Epithelial cell of esophagus (primary cell): ENCODE data around the gene TAB3.

ENCODE experiments used
- DNase-seq: peaks from one replicate; pipeline ENCODE4 v3.0.0; 2010; ENCODE audit warnings: low read depth
- H3K4me3 ChIP-seq: 2 replicates; pipeline ENCODE4 v1.5.1; 2011; ENCODE audit warnings: mild to moderate bottlenecking, low read length, control low read depth
- TF ChIP-seq, protein P1 (sequence below): IDR thresholded peaks from 2 replicates; pipeline ENCODE4 v1.5.1; 2011; ENCODE audit warnings: low read depth, mild to moderate bottlenecking, low read length, control low read depth, inconsistent platforms; ENCODE audit not compliant: insufficient read depth; ENCODE audit errors: missing control alignments

The TAB3 gene

DNA sequence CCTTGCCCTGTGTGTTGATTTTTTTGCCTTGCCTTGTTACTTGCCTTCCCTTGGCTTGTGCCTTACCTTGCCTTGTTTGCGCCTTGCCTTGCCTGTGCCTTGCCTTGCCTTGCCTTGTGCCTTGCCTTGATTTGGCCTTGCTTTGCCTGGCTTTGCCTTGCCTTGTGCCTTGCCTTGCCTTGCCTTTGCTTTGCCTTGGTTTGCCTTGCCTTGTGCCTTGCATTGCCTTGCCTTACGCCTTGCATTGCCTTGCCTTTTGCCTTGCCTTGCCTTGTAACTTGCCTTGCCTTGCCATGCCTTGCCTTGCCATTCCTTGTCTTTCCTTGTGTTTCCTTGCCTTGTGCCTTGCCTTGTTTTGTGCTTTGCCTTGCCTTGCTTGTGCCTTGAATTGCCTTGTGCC lies 94.6 kb downstream of the TAB3 start:
- TF ChIP-seq, protein P1, sequence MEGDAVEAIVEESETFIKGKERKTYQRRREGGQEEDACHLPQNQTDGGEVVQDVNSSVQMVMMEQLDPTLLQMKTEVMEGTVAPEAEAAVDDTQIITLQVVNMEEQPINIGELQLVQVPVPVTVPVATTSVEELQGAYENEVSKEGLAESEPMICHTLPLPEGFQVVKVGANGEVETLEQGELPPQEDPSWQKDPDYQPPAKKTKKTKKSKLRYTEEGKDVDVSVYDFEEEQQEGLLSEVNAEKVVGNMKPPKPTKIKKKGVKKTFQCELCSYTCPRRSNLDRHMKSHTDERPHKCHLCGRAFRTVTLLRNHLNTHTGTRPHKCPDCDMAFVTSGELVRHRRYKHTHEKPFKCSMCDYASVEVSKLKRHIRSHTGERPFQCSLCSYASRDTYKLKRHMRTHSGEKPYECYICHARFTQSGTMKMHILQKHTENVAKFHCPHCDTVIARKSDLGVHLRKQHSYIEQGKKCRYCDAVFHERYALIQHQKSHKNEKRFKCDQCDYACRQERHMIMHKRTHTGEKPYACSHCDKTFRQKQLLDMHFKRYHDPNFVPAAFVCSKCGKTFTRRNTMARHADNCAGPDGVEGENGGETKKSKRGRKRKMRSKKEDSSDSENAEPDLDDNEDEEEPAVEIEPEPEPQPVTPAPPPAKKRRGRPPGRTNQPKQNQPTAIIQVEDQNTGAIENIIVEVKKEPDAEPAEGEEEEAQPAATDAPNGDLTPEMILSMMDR = no peak
- no peak overlapping the region for H3K4me3 ChIP-seq
- DNase-seq = no peak

DNA sequence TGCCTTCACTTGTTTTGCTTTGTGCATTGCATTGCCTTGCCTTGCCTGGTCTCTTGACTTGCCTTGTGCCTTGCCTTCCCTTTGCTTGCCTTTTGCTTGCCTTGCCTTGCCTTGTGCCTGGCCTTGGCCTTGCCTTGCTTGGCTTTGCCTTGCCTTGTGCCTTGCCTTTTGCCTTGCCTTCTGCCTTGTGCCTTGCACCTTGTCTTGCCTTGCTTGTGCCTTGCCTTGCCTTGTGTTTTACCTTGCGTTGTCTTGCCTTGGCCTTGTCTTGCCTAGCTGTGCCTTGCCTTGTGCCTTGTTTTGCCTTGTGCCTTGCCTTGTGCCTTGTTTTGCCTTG lies 95.3 kb downstream of the TAB3 start:
- TF ChIP-seq, protein P1 = no peak
- H3K4me3 ChIP-seq = no peak overlapping the region
- no peak for DNase-seq

DNA sequence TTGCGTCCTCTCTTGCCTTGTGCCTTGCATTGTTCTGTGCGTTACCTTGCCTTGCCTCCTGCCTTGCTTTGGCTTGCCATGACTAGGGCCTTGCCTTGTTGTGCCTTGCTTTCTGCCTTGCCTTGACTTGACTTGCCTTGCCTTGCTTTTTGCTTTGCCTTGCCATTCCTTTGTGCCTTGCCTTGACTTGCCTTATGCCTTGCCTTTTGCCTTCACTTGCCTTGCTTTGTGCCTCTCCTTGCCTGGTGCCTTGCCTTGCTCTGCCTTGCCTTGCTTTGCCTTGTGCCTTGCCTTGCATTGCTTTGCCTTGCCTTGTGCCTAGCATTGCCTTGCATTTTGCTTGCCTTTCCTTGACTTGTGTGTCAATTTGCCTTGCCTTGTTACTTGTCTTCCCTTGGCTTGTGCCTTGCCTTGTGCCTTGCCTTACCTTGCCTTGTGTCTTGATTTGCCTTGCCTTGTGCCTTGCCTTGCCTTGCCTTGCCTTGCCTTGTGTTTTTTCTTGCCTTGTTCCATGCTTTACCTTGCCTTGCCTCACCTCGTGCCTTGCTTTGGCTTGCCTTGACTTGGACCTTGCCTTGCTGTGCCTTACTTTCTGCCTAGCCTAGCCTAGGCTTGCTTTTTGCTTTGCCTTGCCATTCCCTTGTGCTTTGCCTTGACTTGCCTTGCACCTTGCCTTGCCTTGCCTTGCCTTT lies 95.8 kb downstream of the TAB3 start:
- peak; percentile 36 for DNase-seq
- no peak overlapping the region for H3K4me3 ChIP-seq
- TF ChIP-seq, protein P1 = no peak

DNA sequence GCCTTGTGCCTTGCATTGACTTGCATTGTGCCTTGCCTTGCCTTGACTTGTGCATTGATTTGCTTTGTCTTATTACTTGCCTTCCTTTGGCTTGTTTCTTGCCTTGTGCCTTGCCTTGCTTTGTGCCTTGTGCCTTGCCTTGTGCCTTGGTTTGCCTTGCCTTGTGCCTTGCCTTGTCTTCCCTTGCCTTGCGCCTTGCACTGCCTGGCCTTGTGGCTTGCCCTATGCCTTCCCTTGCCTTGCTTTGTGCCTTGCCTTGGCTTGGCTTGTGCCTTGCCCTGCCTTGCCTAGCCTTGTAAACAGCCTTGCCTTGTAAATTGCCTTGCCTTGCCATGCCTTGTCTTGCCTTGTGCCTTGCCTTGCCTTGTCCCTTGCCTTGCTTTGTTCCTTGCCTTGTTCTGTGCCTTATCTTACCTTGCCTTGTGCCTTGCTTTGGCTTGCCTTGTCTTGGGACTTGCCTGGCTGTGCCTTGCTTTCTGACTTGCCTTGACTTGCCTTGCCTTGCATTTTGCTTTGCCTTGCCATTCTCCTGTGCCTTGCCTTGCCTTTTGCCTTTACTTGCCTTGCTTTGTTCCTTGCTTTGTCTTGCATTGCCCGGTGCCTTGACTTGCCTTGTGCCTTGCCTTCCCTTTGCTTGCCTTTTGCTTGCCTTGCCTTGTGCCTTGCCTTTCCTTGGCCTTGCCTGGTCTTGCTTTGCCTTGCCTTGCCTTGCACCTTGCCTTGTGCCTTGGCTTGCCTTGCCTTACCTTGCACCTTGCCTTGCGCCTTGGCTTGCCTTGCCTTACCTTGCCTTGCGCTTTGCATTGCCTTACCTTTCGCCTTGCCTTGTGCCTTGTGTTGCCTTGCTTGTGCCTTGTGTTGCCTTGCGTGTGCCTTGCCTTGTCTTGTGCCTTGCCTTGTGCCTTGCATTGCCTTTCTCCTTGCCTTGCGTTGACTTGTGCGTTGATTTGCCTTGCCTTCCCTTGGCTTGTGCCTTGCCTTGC lies 97.5 kb downstream of the TAB3 start:
- DNase-seq = peak; percentile 46
- TF ChIP-seq, protein P1 = no peak
- H3K4me3 ChIP-seq = no peak overlapping the region

DNA sequence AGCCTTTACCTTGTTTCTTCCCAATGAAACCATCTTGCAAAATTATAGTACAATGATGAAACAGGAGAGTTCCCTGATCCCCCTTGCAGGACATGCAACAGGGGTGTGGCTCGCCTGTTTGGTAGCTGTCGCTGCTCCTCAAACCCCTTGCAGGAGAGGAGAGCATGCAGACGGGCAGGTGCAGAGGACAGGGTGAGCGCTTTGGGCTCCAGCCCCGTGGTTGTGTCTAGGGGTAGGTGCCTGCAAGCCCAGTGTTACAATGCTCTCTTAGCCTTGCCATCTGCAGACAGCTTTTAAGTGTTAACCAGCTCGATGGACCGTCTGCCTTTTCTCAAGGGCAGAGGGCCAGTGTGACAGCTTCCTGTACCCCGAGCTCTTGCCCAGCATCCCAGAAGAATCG lies 102.0 kb downstream of the TAB3 start:
- H3K4me3 ChIP-seq = no peak overlapping the region
- TF ChIP-seq, protein P1 = no peak
- no peak for DNase-seq

DNA sequence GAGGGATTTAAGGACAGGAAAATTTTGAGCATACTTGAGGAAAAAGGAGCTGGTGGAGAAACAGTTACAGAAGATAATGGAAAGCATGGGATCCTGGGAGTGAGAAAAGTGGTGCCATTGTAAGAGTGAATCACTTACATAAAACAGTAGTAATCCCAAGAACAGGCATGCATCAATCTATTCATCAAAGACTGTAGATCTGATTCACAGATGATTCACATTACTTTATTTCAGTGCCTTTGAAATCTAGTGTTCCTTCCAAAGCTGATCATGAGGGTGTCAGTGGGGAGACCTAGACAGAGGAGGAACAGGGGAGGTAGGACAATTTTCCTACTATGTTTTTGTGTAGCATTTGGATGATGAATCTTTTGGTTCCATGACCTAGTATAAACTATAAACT lies 102.7 kb downstream of the TAB3 start:
- TF ChIP-seq, protein P1 = no peak
- peak; percentile 60 for DNase-seq
- H3K4me3 ChIP-seq = no peak overlapping the region
